K562 (cell line): ENCODE data around the gene MLLT1. TPM values are rescaled to one million over a fixed set of nuclear protein-coding genes. Genes with fewer than 3 reads are reported as not detected.

Source experiments
- BRCA1 ChIP-seq, 2 experiments: fragments of 450-650 bp in 1 of 2; sonication (generic) in 1 of 2; formaldehyde crosslinking in 1 of 2; IDR thresholded peaks; 2 replicates each; pipeline versions ENCODE4 v1.5.0 to v1.6.1; 2017 to 2020; ENCODE audit warnings: mild to moderate bottlenecking in 1 of 2, missing genetic modification reagents in 1 of 2
- HDAC3 ChIP-seq: fragments of 450-650 bp; IDR thresholded peaks from 2 replicates; pipeline ENCODE4 v1.6.1; 2018; ENCODE audit warnings: borderline replicate concordance, mild to moderate bottlenecking, moderate library complexity; ENCODE audit not compliant: partially characterized antibody
- HMG20A ChIP-seq: fragments of 450-650 bp; formaldehyde crosslinking; conservative IDR thresholded peaks from 2 replicates; pipeline ENCODE4 v1.4.0; 2020; ENCODE audit warnings: mild to moderate bottlenecking, mixed read lengths
- JUND ChIP-seq, 2 experiments: IDR thresholded peaks; 2 replicates in 1 of 2; 3 replicates in 1 of 2; pipeline ENCODE4 v1.6.1; 2011; ENCODE audit warnings: borderline replicate concordance in 2 of 2, low read depth in 2 of 2, low read length in 2 of 2, improper control_type of control experiment in 1 of 2, missing biosample characterization in 1 of 2, missing genetic modification characterization in 1 of 2, missing genetic modification reagents in 1 of 2
- PCBP1 ChIP-seq: fragments of 200-400 bp; formaldehyde crosslinking; IDR thresholded peaks from 2 replicates; pipeline ENCODE4 v1.6.1; 2018; ENCODE audit warnings: mild to moderate bottlenecking, low read depth, low read length; ENCODE audit not compliant: poor library complexity, severe bottlenecking
- POLR3G ChIP-seq: IDR thresholded peaks from 2 replicates; pipeline ENCODE4 v1.6.1; 2011; ENCODE audit not compliant: insufficient read length, insufficient replicate concordance; ENCODE audit errors: extremely low read depth
- POU5F1 ChIP-seq: fragments of 150-350 bp; IDR thresholded peaks from 2 replicates; pipeline ENCODE4 v1.6.1; 2014; ENCODE audit warnings: borderline replicate concordance, low read length, low read depth, mild to moderate bottlenecking; ENCODE audit not compliant: partially characterized antibody
- THAP7 ChIP-seq: fragments of 250-450 bp; sonication (Bioruptor Pico); IDR thresholded peaks from 2 replicates; pipeline ENCODE4 v1.5.0; 2021
- ZBTB11 ChIP-seq, 3 experiments: fragments of 200-800 bp in 1 of 3; fragments of 250-450 bp in 1 of 3; fragments of 450-650 bp in 1 of 3; sonication (Bioruptor Pico) in 1 of 3; sonication (Bioruptor generic) in 1 of 3; formaldehyde crosslinking in 1 of 3; IDR thresholded peaks; 2 replicates each; pipeline versions ENCODE4 v1.6.1 to v1.8.0; 2016 to 2022; ENCODE audit warnings: mild to moderate bottlenecking in 2 of 3, missing genetic modification characterization in 2 of 3, missing compliant biosample characterization in 1 of 3, moderate library complexity in 1 of 3
- polyA plus RNA-seq, 8 experiments: library from polyadenylated mRNA; depleted of rRNA in 4 of 8; stranded (reverse) in 5 of 8; unstranded in 3 of 8; fragments of >200 nt; fragmentation: Nextera tagmentation in 2 of 8; fragmentation: Illumina TruSeq in 1 of 8; extraction: Ambion mirVana in 2 of 8; extraction: Trizol in 1 of 8; gene quantifications; 2 replicates each; pipeline versions ENCODE4 v1.2.1 to v1.2.3, GENCODE V29; 2011 to 2014; ENCODE audit warnings: inconsistent platforms in 1 of 8, missing spikeins in 1 of 8
- total RNA-seq, 7 experiments: library from RNA; depleted of rRNA in 6 of 7; stranded (reverse); fragments of >200 nt in 6 of 7; fragmentation: Illumina TruSeq in 2 of 7; extraction: Trizol in 2 of 7; gene quantifications; 2 replicates each; pipeline versions ENCODE4 v1.2.1 to v1.2.3, GENCODE V29; 2011 to 2021; ENCODE audit warnings: low replicate concordance in 1 of 7
- TF ChIP-seq, protein P1 (sequence below): sonication (generic); IDR thresholded peaks from 2 replicates; pipeline ENCODE4 v1.6.1; 2016

The MLLT1 gene
- total and polyA plus RNA-seq, 9 of the 15 experiments (the other 6 are each of a cell fraction or from before 2014, with no cell fraction given) = 0.23 to 63.5 (median 15.4) TPM

DNA sequence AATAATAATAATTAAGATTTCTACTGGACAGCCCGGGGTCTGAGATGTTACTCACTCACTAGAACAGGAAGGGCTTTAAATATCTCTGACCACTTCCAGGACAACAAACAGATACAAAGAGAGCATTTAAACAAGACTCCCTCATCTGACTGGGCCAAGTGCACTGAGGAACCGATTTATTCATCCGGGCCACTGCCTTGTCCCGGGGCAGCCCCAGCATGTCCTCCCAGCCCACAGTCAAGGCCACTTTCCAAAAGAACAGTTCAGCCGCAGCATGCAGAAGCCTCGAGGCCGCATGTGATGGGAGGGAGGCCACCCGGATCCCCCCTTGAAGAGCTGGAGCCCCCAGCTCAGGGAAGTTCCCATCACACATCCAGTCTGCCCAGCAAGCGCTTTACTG lies 30.5 kb downstream of the MLLT1 start (continued):
- TF ChIP-seq ZBTB11 (CRISPR knock-in tag; IDR thresholded peaks at IDR 0.05) = no peak
- TF ChIP-seq THAP7 (CRISPR knock-in tag) = no peak
- TF ChIP-seq POU5F1 = no peak
- TF ChIP-seq, protein P1, sequence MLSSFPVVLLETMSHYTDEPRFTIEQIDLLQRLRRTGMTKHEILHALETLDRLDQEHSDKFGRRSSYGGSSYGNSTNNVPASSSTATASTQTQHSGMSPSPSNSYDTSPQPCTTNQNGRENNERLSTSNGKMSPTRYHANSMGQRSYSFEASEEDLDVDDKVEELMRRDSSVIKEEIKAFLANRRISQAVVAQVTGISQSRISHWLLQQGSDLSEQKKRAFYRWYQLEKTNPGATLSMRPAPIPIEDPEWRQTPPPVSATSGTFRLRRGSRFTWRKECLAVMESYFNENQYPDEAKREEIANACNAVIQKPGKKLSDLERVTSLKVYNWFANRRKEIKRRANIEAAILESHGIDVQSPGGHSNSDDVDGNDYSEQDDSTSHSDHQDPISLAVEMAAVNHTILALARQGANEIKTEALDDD = no peak
- TF ChIP-seq POLR3G = no peak
- TF ChIP-seq BRCA1 (IDR thresholded peaks at IDR 0.05) = no peak
- no peak for TF ChIP-seq BRCA1 (CRISPR knock-in tag; IDR thresholded peaks at IDR 0.05)
- TF ChIP-seq PCBP1 = no peak
- no peak for TF ChIP-seq HDAC3
- no peak for TF ChIP-seq HMG20A (CRISPR knock-in tag)
- no peak for TF ChIP-seq JUND (IDR thresholded peaks at IDR 0.05; ENCODE audit: borderline replicate concordance, low read depth, low read length)
- no peak for TF ChIP-seq JUND (tag; IDR thresholded peaks at IDR 0.05; ENCODE audit: borderline replicate concordance, low read depth, low read length)
